Measurements from ENCODE around the gene COL27A1. TPM values are rescaled to one million over a fixed set of nuclear protein-coding genes. Genes with fewer than 3 reads are reported as not detected.

The COL27A1 gene
- total and polyA plus RNA-seq, 2 donors (not counting 3 experiments of a cell fraction or from before 2014, with no cell fraction given): 14.7 to 49.1 TPM

DNA sequence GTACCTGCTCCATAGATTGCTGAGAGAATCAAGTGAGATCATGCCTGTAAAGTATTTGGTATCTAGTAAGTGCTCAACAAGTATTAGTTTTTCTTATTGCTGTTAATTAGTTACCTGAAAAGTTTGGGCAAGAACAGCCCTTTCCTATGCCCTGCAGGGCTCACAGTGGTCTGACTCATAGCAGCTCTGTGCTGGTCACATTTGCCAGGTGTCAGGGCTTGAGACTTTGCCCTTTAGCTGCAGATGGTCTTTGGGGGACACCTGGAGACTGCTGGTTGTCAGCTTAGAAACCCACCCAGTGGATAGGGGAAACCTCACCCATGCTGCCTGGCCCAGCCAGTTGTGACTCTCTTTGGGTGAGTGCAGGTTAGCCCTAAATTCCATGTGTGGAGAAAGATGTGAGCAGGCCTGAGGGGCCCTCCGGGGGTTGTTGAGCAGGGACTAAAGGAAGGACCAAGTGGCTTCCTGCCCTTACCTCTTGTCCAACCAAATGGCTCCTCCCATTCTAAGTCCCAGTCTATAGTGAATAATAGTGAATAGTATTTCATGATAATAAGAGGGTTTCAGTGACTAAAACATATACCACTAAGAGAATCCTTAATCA, 9.0 kb downstream of the COL27A1 start:
- intact Hi-C loops (cut with micrococcal nuclease) (no loop called here), dilution Hi-C loops (cut with MboI; ENCODE audit: extremely low pct_ligation_motif_present, low sequenced_read_pairs) (no loop called here)
- Histone ChIP-seq H4K20me1 (replicated peaks; ENCODE audit: control insufficient read depth, extremely low read depth, insufficient read depth, low read length) (no peaks in the 10 kb centered on the region), H3K36me3 (ENCODE audit: control insufficient read depth in 2 of 2, extremely low read depth in 1 of 2, insufficient read depth in 2 of 2, low read length in 2 of 2) (peaks cover 0 to 7% of the 10 kb centered on the region in 2 experiments), H3K4me1 (ENCODE audit: control insufficient read depth, extremely low read depth, insufficient read depth, low read length) (peaks cover 2% of the 10 kb centered on the region), H3K79me2 (ENCODE audit: control insufficient read depth, insufficient read depth, low read length) (peaks cover 32% of the 10 kb centered on the region), H3K9ac (replicated peaks; ENCODE audit: extremely low read depth, insufficient read depth, low read length) (no peak overlapping the region), H3K27ac (ENCODE audit: insufficient read depth, low read depth, low read length) (no peak overlapping the region), H3K9me1 (replicated peaks; ENCODE audit: control insufficient read depth, extremely low read depth, insufficient read depth, low read length) (no peaks in the 10 kb centered on the region), H3K4me3 (replicated peaks in 1 of 3; ENCODE audit: insufficient read depth in 1 of 3, low read depth in 1 of 3, low read length in 3 of 3) (no peak overlapping the region), H3K27me3 (ENCODE audit: control insufficient read depth in 2 of 2, insufficient read depth in 2 of 2, low read length in 2 of 2) (no peaks in the 10 kb centered on the region), H2AFZ (ENCODE audit: low read depth, low read length) (no peak overlapping the region), H3K9me3 (replicated peaks; ENCODE audit: control insufficient read depth, insufficient read depth, low read length) (no peaks in the 10 kb centered on the region), H3K4me2 (ENCODE audit: insufficient read depth, low read length) (no peak overlapping the region)
- ChIA-PET POLR2A (no interaction called here), CTCF (interaction anchor here (1.1 to 2.0 kb wide), 3 partner anchors 9 to 126 kb away, joined by 3 to 6 read pairs (median 6); partner anchors contain the start of gene COL27A1)
- BruUV-seq (replicated peaks): no TSS peak
- TF ChIP-seq POLR2A (IDR thresholded peaks at IDR 0.05; ENCODE audit: low read depth, low read length): no peak
- DNase-seq (ENCODE audit: low read depth, low spot score) (no peak), FAIRE-seq (no peak)

DNA sequence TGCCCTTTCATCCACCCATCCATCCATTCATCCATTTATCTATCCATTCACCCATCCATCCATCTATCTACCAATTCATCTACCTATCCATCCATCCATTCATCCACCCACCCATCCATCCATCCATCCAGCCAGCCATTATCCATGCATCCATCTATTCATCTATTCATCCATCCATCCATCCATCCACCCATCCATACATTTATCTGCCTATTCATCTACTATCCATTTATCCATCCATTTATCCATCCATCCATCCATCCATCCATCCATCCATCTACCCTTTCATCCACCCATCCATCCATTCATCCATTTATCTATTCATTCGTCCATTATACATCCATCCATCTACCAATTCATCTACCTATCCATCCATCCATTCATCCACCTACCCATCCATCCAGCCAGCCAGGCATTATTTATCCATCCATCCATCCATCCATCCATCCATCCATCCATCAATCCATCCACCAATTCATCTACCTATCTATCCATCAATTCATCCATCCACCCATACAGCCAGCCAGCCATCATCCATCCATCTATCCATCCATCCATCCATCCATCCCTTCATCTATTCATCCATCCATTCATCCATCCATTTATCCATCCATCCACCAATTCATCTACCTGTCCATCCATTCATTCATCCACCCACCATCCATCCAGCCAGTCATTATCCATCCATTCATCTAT, 10.2 kb downstream of the COL27A1 start:
- Histone ChIP-seq H3K9me3 (replicated peaks; ENCODE audit: control insufficient read depth, insufficient read depth, low read length) (no peaks in the 10 kb centered on the region), H3K27ac (ENCODE audit: insufficient read depth, low read depth, low read length) (no peak overlapping the region), H3K27me3 (ENCODE audit: control insufficient read depth in 2 of 2, insufficient read depth in 2 of 2, low read length in 2 of 2) (no peaks in the 10 kb centered on the region), H3K9me1 (replicated peaks; ENCODE audit: control insufficient read depth, extremely low read depth, insufficient read depth, low read length) (no peaks in the 10 kb centered on the region), H3K36me3 (ENCODE audit: control insufficient read depth in 2 of 2, extremely low read depth in 1 of 2, insufficient read depth in 2 of 2, low read length in 2 of 2) (peaks cover 0 to 7% of the 10 kb centered on the region in 2 experiments), H3K79me2 (ENCODE audit: control insufficient read depth, insufficient read depth, low read length) (peaks cover 24% of the 10 kb centered on the region), H3K4me2 (ENCODE audit: insufficient read depth, low read length) (no peak overlapping the region), H3K4me3 (replicated peaks in 1 of 3; ENCODE audit: insufficient read depth in 1 of 3, low read depth in 1 of 3, low read length in 3 of 3) (no peak overlapping the region), H3K4me1 (ENCODE audit: control insufficient read depth, extremely low read depth, insufficient read depth, low read length) (peaks cover 2% of the 10 kb centered on the region), H2AFZ (ENCODE audit: low read depth, low read length) (no peak overlapping the region), H4K20me1 (replicated peaks; ENCODE audit: control insufficient read depth, extremely low read depth, insufficient read depth, low read length) (no peaks in the 10 kb centered on the region), H3K9ac (replicated peaks; ENCODE audit: extremely low read depth, insufficient read depth, low read length) (no peak overlapping the region)
- DNase-seq (ENCODE audit: low read depth, low spot score) (no peak), FAIRE-seq (no peak)
- dilution Hi-C loops (cut with MboI; ENCODE audit: extremely low pct_ligation_motif_present, low sequenced_read_pairs) (no loop called here), intact Hi-C loops (cut with micrococcal nuclease) (no loop called here)
- POLR2A ChIA-PET: no interaction called here
- CTCF ChIA-PET: no interaction called here
- no peak for TF ChIP-seq POLR2A (IDR thresholded peaks at IDR 0.05; ENCODE audit: low read depth, low read length)
- TF ChIP-seq JUN (IDR thresholded peaks at IDR 0.05; ENCODE audit: borderline replicate concordance, insufficient read depth, insufficient read length, low read depth): no peak
- TF ChIP-seq GATA2 (IDR thresholded peaks at IDR 0.05; ENCODE audit: insufficient read depth, insufficient read length, low read depth, low read length): no peak
- no peak for TF ChIP-seq POLR2AphosphoS5 (IDR thresholded peaks at IDR 0.05; ENCODE audit: insufficient read depth, low read depth, low read length)
- TF ChIP-seq, protein P1, sequence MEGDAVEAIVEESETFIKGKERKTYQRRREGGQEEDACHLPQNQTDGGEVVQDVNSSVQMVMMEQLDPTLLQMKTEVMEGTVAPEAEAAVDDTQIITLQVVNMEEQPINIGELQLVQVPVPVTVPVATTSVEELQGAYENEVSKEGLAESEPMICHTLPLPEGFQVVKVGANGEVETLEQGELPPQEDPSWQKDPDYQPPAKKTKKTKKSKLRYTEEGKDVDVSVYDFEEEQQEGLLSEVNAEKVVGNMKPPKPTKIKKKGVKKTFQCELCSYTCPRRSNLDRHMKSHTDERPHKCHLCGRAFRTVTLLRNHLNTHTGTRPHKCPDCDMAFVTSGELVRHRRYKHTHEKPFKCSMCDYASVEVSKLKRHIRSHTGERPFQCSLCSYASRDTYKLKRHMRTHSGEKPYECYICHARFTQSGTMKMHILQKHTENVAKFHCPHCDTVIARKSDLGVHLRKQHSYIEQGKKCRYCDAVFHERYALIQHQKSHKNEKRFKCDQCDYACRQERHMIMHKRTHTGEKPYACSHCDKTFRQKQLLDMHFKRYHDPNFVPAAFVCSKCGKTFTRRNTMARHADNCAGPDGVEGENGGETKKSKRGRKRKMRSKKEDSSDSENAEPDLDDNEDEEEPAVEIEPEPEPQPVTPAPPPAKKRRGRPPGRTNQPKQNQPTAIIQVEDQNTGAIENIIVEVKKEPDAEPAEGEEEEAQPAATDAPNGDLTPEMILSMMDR (IDR thresholded peaks at IDR 0.05; ENCODE audit: extremely low read depth in 1 of 2, insufficient read depth in 1 of 2, low read depth in 1 of 2, low read length in 2 of 2): no peak
- no peak for TF ChIP-seq MYC (IDR thresholded peaks at IDR 0.05; ENCODE audit: low read depth, low read length)
- TF ChIP-seq EZH2 (IDR thresholded peaks at IDR 0.05; ENCODE audit: borderline replicate concordance, low read depth, low read length, severe bottlenecking): no peak
- TF ChIP-seq, protein P2, sequence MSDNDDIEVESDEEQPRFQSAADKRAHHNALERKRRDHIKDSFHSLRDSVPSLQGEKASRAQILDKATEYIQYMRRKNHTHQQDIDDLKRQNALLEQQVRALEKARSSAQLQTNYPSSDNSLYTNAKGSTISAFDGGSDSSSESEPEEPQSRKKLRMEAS (IDR thresholded peaks at IDR 0.05; ENCODE audit: insufficient read depth, insufficient read length): no peak
- no TSS peak for BruUV-seq (replicated peaks)

Data from endothelial cell of umbilical vein (primary cell).